ENCODE data around the gene CAMK2A. TPM values are rescaled to one million over a fixed set of nuclear protein-coding genes. Genes with fewer than 3 reads are reported as not detected.

Gene CAMK2A
- 1 to 10 TPM in 4 of 6 donors, under 1 TPM in 1, not detected in 1; 0.29 to 2.4 (median 1.8) TPM for total RNA-seq

DNA sequence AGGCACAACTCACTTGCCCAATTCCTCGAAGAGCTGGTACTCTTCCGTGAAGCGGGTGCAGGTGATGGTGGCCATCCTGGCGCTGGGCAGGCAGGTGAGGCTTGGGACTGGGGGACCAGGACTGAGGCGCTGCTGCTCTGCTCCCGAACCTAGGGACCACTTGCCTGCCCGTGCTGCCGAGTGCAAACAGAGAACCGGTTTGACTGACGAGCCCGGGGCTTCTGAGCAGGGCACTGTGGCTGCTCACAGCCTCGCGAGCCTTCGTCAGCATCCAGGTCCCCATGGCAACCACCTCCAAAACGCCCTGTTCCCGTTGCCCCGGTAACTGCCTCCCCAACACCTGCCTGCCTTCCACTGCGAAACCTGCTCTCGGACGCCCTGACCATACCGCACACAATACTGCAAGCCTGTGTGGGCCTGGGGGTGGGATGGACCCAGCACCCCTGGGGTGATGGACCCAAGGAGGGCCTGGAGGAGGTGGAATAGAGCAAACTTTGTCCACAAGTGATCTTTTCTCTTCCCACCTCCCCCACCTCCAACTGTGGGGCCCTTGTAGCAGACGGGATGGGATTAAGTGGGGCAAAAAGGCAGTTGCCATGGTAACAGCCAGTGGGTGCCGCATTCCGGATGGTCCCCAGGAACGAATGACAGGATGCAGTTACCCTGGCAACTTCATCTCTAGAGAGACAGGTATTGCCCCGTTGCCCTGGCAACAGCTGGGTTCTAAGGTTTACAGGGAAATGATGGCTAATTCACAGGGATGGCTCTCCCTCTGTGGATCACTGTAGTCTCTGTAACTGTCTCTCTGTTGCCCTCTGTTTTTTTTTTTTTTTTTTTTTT, at the start of gene CAMK2A:
Gene CAMK2A, minus strand, starts transcription at position 223 of the 840 bp plus-strand sequence. Its CDS starts 148 bp downstream, at position 75.
- Histone ChIP-seq H3K9me3 (no peaks in the 10 kb centered on the region), H3K4me1 (peaks cover 0 to 3% (median 1%) of the 10 kb centered on the region in 4 donors), H3K4me3 (no peak within 1 kb of the TSS), H3K27ac (no peak within 1 kb of the TSS), H3K27me3 (no peaks in the 10 kb centered on the region), H3K36me3 (no peaks in the 10 kb centered on the region)
- WGBS, 2 donors: 41 to 45% methylated on average over 4 to 26 of the region's 26 CpGs
- DNase-seq: no peak
- ATAC-seq (ENCODE audit: low FRiP score in 2 of 2): no peak
- TF ChIP-seq EP300 (IDR thresholded peaks at IDR 0.05): no peak
- TF ChIP-seq POLR2A (IDR thresholded peaks at IDR 0.05): no peak
- TF ChIP-seq POLR2AphosphoS5 (IDR thresholded peaks at IDR 0.05): no peak
- TF ChIP-seq, protein P1, sequence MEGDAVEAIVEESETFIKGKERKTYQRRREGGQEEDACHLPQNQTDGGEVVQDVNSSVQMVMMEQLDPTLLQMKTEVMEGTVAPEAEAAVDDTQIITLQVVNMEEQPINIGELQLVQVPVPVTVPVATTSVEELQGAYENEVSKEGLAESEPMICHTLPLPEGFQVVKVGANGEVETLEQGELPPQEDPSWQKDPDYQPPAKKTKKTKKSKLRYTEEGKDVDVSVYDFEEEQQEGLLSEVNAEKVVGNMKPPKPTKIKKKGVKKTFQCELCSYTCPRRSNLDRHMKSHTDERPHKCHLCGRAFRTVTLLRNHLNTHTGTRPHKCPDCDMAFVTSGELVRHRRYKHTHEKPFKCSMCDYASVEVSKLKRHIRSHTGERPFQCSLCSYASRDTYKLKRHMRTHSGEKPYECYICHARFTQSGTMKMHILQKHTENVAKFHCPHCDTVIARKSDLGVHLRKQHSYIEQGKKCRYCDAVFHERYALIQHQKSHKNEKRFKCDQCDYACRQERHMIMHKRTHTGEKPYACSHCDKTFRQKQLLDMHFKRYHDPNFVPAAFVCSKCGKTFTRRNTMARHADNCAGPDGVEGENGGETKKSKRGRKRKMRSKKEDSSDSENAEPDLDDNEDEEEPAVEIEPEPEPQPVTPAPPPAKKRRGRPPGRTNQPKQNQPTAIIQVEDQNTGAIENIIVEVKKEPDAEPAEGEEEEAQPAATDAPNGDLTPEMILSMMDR (IDR thresholded peaks at IDR 0.05): no peak

DNA sequence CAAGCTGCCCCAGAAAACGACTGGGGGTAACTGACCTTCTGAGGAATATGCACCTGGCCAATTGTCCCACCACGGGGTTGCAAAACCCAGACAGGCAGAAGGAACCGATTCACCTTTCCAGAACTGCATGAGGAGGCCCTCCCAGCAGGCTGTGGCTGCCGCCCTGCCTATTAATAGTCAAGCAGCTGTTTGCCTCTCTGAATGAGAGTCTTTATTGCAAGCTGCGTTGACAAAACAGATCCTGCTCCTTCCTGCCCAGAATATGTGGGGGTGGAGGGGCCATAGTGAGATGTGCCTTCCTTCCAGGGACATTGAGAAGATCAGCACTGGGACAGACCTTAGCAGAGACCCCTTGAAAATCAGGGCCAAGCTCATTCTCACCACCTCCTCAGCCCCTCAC, 49.6 kb upstream of the CAMK2A start:
- no peaks in the 10 kb centered on the region for H3K36me3 ChIP-seq
- H3K4me3 ChIP-seq: no peak overlapping the region
- DNase-seq (no peak), ATAC-seq (ENCODE audit: low FRiP score in 2 of 2) (no peak)
- no peaks in the 10 kb centered on the region for H3K4me1 ChIP-seq
- 33 to 63% methylated on average over 1 to 5 of the region's 5 CpGs for WGBS, 2 donors
- H3K27me3 ChIP-seq: no peaks in the 10 kb centered on the region
- no peaks in the 10 kb centered on the region for H3K9me3 ChIP-seq
- TF ChIP-seq EP300 (IDR thresholded peaks at IDR 0.05) (no peak), POLR2A (IDR thresholded peaks at IDR 0.05) (no peak), POLR2AphosphoS5 (IDR thresholded peaks at IDR 0.05) (no peak)
- TF ChIP-seq, protein P1 (IDR thresholded peaks at IDR 0.05): no peak
- H3K27ac ChIP-seq: no peak overlapping the region

DNA sequence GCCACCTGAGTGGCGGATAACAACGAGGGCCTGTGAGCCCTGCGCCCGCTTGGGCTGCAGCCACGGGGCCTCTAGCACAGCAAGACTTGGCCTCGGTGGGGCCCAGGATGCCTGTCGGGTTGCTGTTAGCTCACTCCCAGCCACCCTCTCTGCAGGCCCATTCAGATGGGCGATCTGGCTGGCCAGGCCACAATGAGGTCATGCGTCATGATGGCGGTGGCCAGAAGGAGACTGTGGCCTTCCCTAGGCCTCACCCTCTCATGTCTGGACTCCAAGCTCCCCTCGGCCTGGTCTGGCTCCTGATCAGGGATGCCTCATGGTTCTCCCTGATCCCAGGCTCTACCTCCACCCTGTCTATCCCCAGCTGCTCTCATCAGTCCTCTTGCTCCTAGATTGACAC, 49.0 kb upstream of the CAMK2A start:
- no peaks in the 10 kb centered on the region for H3K36me3 ChIP-seq
- no peak overlapping the region for H3K27ac ChIP-seq
- no peaks in the 10 kb centered on the region for H3K4me1 ChIP-seq
- DNase-seq (no peak), ATAC-seq (ENCODE audit: low FRiP score in 2 of 2) (peak in 1 of 2 donors; percentile 7)
- 81 to 90% methylated on average over 6 to 11 of the region's 11 CpGs for WGBS, 2 donors
- no peaks in the 10 kb centered on the region for H3K27me3 ChIP-seq
- H3K4me3 ChIP-seq: no peak overlapping the region
- TF ChIP-seq POLR2AphosphoS5 (IDR thresholded peaks at IDR 0.05): no peak
- no peak for TF ChIP-seq POLR2A (IDR thresholded peaks at IDR 0.05)
- TF ChIP-seq, protein P1 (IDR thresholded peaks at IDR 0.05): no peak
- TF ChIP-seq EP300 (IDR thresholded peaks at IDR 0.05): no peak
- H3K9me3 ChIP-seq: no peaks in the 10 kb centered on the region

DNA sequence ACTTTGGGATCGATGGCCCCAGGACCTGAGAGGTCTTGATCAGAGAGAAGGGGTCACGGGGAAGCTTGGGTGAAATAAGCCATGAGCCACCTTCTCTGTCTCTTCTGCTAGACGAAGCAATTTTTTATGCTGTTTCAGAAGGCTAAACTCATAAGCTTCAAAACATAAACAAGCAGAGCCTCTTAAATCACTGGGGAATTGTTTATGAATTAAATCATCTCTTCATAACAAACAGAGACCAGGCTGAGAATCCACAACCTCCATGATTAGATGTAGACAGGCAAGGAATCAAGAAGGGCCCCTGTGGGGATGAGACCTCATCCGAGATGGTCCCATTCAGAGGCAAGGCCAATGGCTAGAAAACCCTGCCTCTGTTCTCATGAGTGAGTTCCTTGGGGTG, 46.2 kb upstream of the CAMK2A start:
- Histone ChIP-seq H3K4me1 (no peaks in the 10 kb centered on the region), H3K9me3 (no peaks in the 10 kb centered on the region), H3K4me3 (no peak overlapping the region), H3K36me3 (no peaks in the 10 kb centered on the region), H3K27ac (no peak overlapping the region), H3K27me3 (no peaks in the 10 kb centered on the region)
- DNase-seq: no peak
- ATAC-seq (ENCODE audit: low FRiP score in 2 of 2): no peak
- no peak for TF ChIP-seq POLR2A (IDR thresholded peaks at IDR 0.05)
- TF ChIP-seq, protein P1 (IDR thresholded peaks at IDR 0.05): no peak
- TF ChIP-seq EP300 (IDR thresholded peaks at IDR 0.05): no peak
- TF ChIP-seq POLR2AphosphoS5 (IDR thresholded peaks at IDR 0.05): no peak
- 79 to 88% methylated on average over 4 of the region's 4 CpGs for WGBS, 2 donors

All from upper lobe of left lung (tissue), 6 donors.